Cortex of kidney (tissue), 1 donor: ENCODE data around the gene ZNF609.

Source experiments
- DNase-seq: peaks from one replicate; lab custom pipeline; 2025; lab: John Stamatoyannopoulos, UW

Gene ZNF609

GRCh38 chr15:64731805-64732151 is 271.4 kb downstream of the ZNF609 start:
- DNase-seq = no peak

DNA sequence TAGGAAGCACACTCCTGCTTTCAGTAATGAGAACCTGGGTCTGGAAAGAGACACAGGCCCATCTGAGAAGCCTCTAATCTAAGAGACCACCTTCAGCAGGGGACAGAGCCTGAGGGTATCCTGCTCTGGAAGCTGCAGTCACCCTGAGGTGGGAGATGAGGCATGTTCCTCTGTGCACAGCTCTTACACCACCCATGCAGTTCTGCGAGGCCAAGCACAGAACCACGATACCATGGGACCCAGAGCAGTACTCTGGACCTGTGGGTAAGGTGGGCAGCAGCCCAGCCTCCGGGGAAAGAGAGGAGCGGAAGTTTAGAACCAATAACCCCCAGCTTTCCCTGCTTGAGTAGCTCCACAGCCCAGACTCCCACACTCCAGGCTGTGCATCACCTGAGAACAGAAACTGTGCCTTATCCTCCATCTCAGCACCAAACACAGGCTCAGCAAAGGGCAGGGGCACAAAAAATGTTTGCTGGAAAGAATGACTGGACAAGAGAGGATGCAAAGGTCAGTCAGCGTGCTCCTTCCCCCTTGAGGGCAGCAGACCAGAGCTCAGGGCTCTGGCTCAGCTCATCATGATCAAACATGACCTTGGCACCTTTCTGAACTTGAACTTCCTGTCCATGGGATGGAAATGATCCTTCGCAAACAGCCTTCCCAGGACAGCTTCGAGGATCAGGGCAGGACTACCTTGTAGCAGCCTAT is 271.9 kb downstream of the ZNF609 start:
- DNase-seq = no peak
